A549 (cell line): ENCODE data around the gene BNIP3.

Experiments used
- CTCF ChIP-seq: fragments of >200 bp; sonication (Bioruptor Twin); formaldehyde crosslinking; IDR thresholded peaks from 3 replicates; pipeline ENCODE4 v1.5.1; 2016
- HMGXB4 ChIP-seq: fragments of 250-450 bp; sonication (Bioruptor Pico); IDR thresholded peaks from 2 replicates; pipeline ENCODE4 v1.5.0; 2021; ENCODE audit warnings: mild to moderate bottlenecking, moderate library complexity, borderline replicate concordance
- RAD21 ChIP-seq, 2 experiments: fragments of >200 bp in 1 of 2; sonication (Bioruptor Twin) in 1 of 2; formaldehyde crosslinking in 1 of 2; IDR thresholded peaks in 1 of 2; conservative IDR thresholded peaks in 1 of 2; 2 replicates in 1 of 2; 3 replicates in 1 of 2; pipeline ENCODE4 v1.6.1; 2012 to 2018; ENCODE audit warnings: inconsistent platforms in 1 of 2
- RARB ChIP-seq: fragments of 250-450 bp; sonication (Bioruptor Pico); IDR thresholded peaks from 2 replicates; pipeline ENCODE4 v1.8.0; 2021; ENCODE audit warnings: mild to moderate bottlenecking, moderate library complexity
- REST ChIP-seq: fragments of 200-600 bp; sonication (generic); IDR thresholded peaks from 2 replicates; pipeline ENCODE4 v1.6.1; 2016; ENCODE audit warnings: antibody characterized with exemption, mild to moderate bottlenecking, moderate library complexity

- TF ChIP-seq CTCF = no peak
- no peak for TF ChIP-seq RAD21 (conservative IDR thresholded peaks at IDR 0.05 in 1 of 2, IDR thresholded peaks at IDR 0.05 in 1 of 2)
- TF ChIP-seq HMGXB4 (CRISPR knock-in tag) = no peak
- no peak for TF ChIP-seq RARB (CRISPR knock-in tag)
- TF ChIP-seq REST = no peak
These were observed 16.5 kb upstream of the BNIP3 start for GRCh38 chr10:131998050-131998844.
